ENCODE measurements around the gene XDH. TPM values are rescaled to one million over a fixed set of nuclear protein-coding genes. Genes with fewer than 3 reads are reported as not detected.

The XDH gene
- polyA plus RNA-seq (ENCODE audit: insufficient read length in 3 of 3): under 1 TPM; 0.14 to 0.62 (median 0.31) TPM
- long read RNA-seq, donor 1: 0 reads
- long read RNA-seq, donor 2: 0 reads
- long read RNA-seq, donor 3: 0 reads
- long read RNA-seq, donor 4: 0 reads
- long read RNA-seq, donor 5: 0 reads
- long read RNA-seq, donor 6: 0 reads
- long read RNA-seq, donor 7: 0 reads
- long read RNA-seq, donor 8: 0 reads
- long read RNA-seq, donor 9: 0 reads
- long read RNA-seq, donor 10: 0 reads
- long read RNA-seq, donor 11: 0 reads
- long read RNA-seq, donor 12: 0 reads
- long read RNA-seq, donor 13: 0 reads
- long read RNA-seq, donor 14: 0 reads
- long read RNA-seq, donor 15, full-length matches to known transcripts: 2 of 2 reads
- long read RNA-seq, donor 15, partial matches to known transcripts: 0 of 2 reads
- long read RNA-seq, donor 15, other reads (novel, unspliced or antisense): 0 of 2 reads
- long read RNA-seq, donor 16: 0 reads

- DNase-seq: no peak
Measured at GRCh38 chr2:31414601-31415241, at the start of gene XDH. Gene XDH (minus strand): TSS chr2:31414742. CDS start chr2:31414666, 76 bp downstream.

- no peak for DNase-seq
Measured at GRCh38 chr2:31457651-31458050, 43.1 kb upstream of the XDH start.

GRCh38 chr2:31446848-31447247 is 32.3 kb upstream of the XDH start:
- no peak for DNase-seq

- DNase-seq: no peak
Measured at GRCh38 chr2:31442376-31442775, 27.8 kb upstream of the XDH start.

- no peak for DNase-seq
Measured at GRCh38 chr2:31440764-31441163, 26.2 kb upstream of the XDH start.

- no peak for DNase-seq
Measured at GRCh38 chr2:31434911-31435310, 20.4 kb upstream of the XDH start.

GRCh38 chr2:31433541-31433940 is 19.0 kb upstream of the XDH start:
- no peak for DNase-seq

- no peak for DNase-seq
Measured at GRCh38 chr2:31430439-31431165, 16.1 kb upstream of the XDH start.

GRCh38 chr2:31429759-31430438 is 15.4 kb upstream of the XDH start:
- DNase-seq: no peak

- no peak for DNase-seq
Measured at GRCh38 chr2:31429040-31429439, 14.5 kb upstream of the XDH start.

GRCh38 chr2:31428001-31428418 is 13.5 kb upstream of the XDH start:
- no peak for DNase-seq

- DNase-seq: no peak
Measured at GRCh38 chr2:31426096-31426495, 11.6 kb upstream of the XDH start.

GRCh38 chr2:31421634-31422033 is 7.1 kb upstream of the XDH start:
- DNase-seq: no peak

- no peak for DNase-seq
Measured at GRCh38 chr2:31420936-31421335, 6.4 kb upstream of the XDH start.

- DNase-seq: no peak
Measured at GRCh38 chr2:31419386-31419785, 4.8 kb upstream of the XDH start.

GRCh38 chr2:31415421-31415820 is 879 bp upstream of the XDH start:
- no peak for DNase-seq

GRCh38 chr2:31413862-31414550 is 536 bp downstream of the XDH start:
- DNase-seq: no peak

- DNase-seq: no peak
Measured at GRCh38 chr2:31413025-31413424, 1.5 kb downstream of the XDH start.

GRCh38 chr2:31411771-31412170 is 2.8 kb downstream of the XDH start:
- no peak for DNase-seq

- DNase-seq: no peak
Measured at GRCh38 chr2:31406593-31407385, 7.8 kb downstream of the XDH start.

- DNase-seq: no peak
Measured at GRCh38 chr2:31404827-31405226, 9.7 kb downstream of the XDH start.
